H9 (cell line): ENCODE data around the gene PSMD6. TPM values are rescaled to one million over a fixed set of nuclear protein-coding genes. Genes with fewer than 3 reads are reported as not detected.

ENCODE experiments used
- DNase-seq: peaks from one replicate; pipeline ENCODE4 v3.0.0-alpha.2; 2017
- H2AFZ ChIP-seq: one replicate; pipeline ENCODE4 v1.6.1; 2013; ENCODE audit warnings: mild to moderate bottlenecking, low read length, control low read depth, moderate library complexity
- H2AK5ac ChIP-seq: 2 replicates; pipeline ENCODE4 v1.6.1; 2013; ENCODE audit warnings: low read length, control low read depth, mixed read lengths; ENCODE audit not compliant: insufficient read length
- H2BK120ac ChIP-seq: one replicate; pipeline ENCODE4 v1.6.1; 2013; ENCODE audit warnings: low read depth, mild to moderate bottlenecking, low read length, control low read depth, inconsistent platforms; ENCODE audit not compliant: poor library complexity, severe bottlenecking
- H2BK12ac ChIP-seq: 2 replicates; pipeline ENCODE4 v1.6.1; 2013; ENCODE audit warnings: low read length, control low read depth, mixed read lengths, low read depth; ENCODE audit not compliant: insufficient read length
- H2BK15ac ChIP-seq: 2 replicates; pipeline ENCODE4 v1.6.1; 2013; ENCODE audit warnings: low read depth, low read length, control low read depth
- H2BK20ac ChIP-seq: one replicate; pipeline ENCODE4 v1.6.1; 2013; ENCODE audit warnings: low read depth, mild to moderate bottlenecking, low read length, control low read depth, inconsistent platforms; ENCODE audit not compliant: poor library complexity, severe bottlenecking
- H2BK5ac ChIP-seq: 2 replicates; pipeline ENCODE4 v1.6.1; 2013; ENCODE audit warnings: low read length, control low read depth, mixed read lengths; ENCODE audit not compliant: insufficient read length
- H3K14ac ChIP-seq: 2 replicates; pipeline ENCODE4 v1.6.1; 2013; ENCODE audit warnings: low read length, control low read depth; ENCODE audit not compliant: insufficient read depth
- H3K18ac ChIP-seq: 2 replicates; pipeline ENCODE4 v1.6.1; 2013; ENCODE audit warnings: low read depth, mild to moderate bottlenecking, mixed read lengths, low read length, control low read depth; ENCODE audit not compliant: insufficient read length
- H3K23ac ChIP-seq: 2 replicates; pipeline ENCODE4 v1.6.1; 2013; ENCODE audit warnings: low read length, control low read depth, mixed read lengths, low read depth; ENCODE audit not compliant: insufficient read length
- H3K23me2 ChIP-seq: 2 replicates; pipeline ENCODE4 v1.6.1; 2013; ENCODE audit warnings: low read depth, mild to moderate bottlenecking, mixed read lengths, low read length, control low read depth; ENCODE audit not compliant: insufficient read length, poor library complexity, severe bottlenecking
- H3K27ac ChIP-seq: 2 replicates; pipeline ENCODE4 v1.5.1; 2013; ENCODE audit warnings: low read length, control low read depth, mixed read lengths, low read depth; ENCODE audit not compliant: insufficient read length
- H3K27me3 ChIP-seq: 2 replicates; pipeline ENCODE4 v1.6.1; 2013; ENCODE audit warnings: low read length, control low read depth, inconsistent platforms; ENCODE audit not compliant: insufficient read depth
- H3K4ac ChIP-seq: 2 replicates; pipeline ENCODE4 v1.6.1; 2013; ENCODE audit warnings: low read depth, mild to moderate bottlenecking, control low read depth, inconsistent platforms, low read length, moderate library complexity
- H3K4me1 ChIP-seq: 2 replicates; pipeline ENCODE4 v1.6.1; 2013; ENCODE audit warnings: low read length, control low read depth, inconsistent platforms; ENCODE audit not compliant: insufficient read depth
- H3K4me2 ChIP-seq: 2 replicates; pipeline ENCODE4 v1.6.1; 2013; ENCODE audit warnings: low read length, control low read depth, mixed read lengths; ENCODE audit not compliant: insufficient read length, insufficient read depth
- H3K56ac ChIP-seq: 2 replicates; pipeline ENCODE4 v1.6.1; 2013; ENCODE audit warnings: low read depth, mild to moderate bottlenecking, mixed read lengths, low read length, control low read depth; ENCODE audit not compliant: insufficient read length
- H3K79me1 ChIP-seq: 2 replicates; pipeline ENCODE4 v1.6.1; 2013; ENCODE audit warnings: low read depth, mild to moderate bottlenecking, moderate library complexity, low read length, control low read depth, inconsistent platforms; ENCODE audit not compliant: insufficient read depth, poor library complexity, severe bottlenecking
- H3K79me2 ChIP-seq: 2 replicates; pipeline ENCODE4 v1.6.1; 2013; ENCODE audit warnings: low read length, control low read depth, inconsistent platforms; ENCODE audit not compliant: insufficient read depth
- H3K9ac ChIP-seq: 2 replicates; pipeline ENCODE4 v1.6.1; 2013; ENCODE audit warnings: low read length, control low read depth, mixed read lengths; ENCODE audit not compliant: insufficient read length; ENCODE audit errors: extremely low read depth
- H3K9me3 ChIP-seq: one replicate; pipeline ENCODE4 v1.6.1; 2013; ENCODE audit warnings: low read depth, low read length, inconsistent platforms; ENCODE audit not compliant: control insufficient read depth
- H3T11ph ChIP-seq: one replicate; pipeline ENCODE4 v1.6.1; 2013; ENCODE audit warnings: mild to moderate bottlenecking, low read length, control low read depth, inconsistent platforms
- H4K20me1 ChIP-seq: one replicate; pipeline ENCODE4 v1.6.1; 2013; ENCODE audit not compliant: control insufficient read depth, insufficient read length, insufficient read depth
- H4K5ac ChIP-seq: 2 replicates; pipeline ENCODE4 v1.6.1; 2013; ENCODE audit warnings: low read depth, mild to moderate bottlenecking, mixed read lengths, low read length, control low read depth; ENCODE audit not compliant: insufficient read length
- H4K8ac ChIP-seq: replicated peaks from 2 replicates; pipeline ENCODE4 v1.6.1; 2013; ENCODE audit warnings: low read length, control low read depth, mixed read lengths, low read depth; ENCODE audit not compliant: insufficient read length
- H4K91ac ChIP-seq: 2 replicates; pipeline ENCODE4 v1.6.1; 2013; ENCODE audit warnings: low read depth, mild to moderate bottlenecking, moderate library complexity, mixed read lengths, low read length, control low read depth; ENCODE audit not compliant: insufficient read length
- H3K27ac Mint-ChIP-seq, 3 experiments: 2 replicates in 2 of 3; 3 replicates in 1 of 3; pipeline ENCODE4 v1.8.0; 2020 to 2021; ENCODE audit warnings: mixed read lengths in 3 of 3, mild to moderate bottlenecking in 1 of 3, moderate library complexity in 1 of 3
- H3K27me3 Mint-ChIP-seq: 2 replicates; pipeline ENCODE4 v1.8.0; 2021; ENCODE audit warnings: low read depth, mild to moderate bottlenecking, moderate library complexity, mixed read lengths
- H3K36me3 Mint-ChIP-seq, 3 experiments: 2 replicates in 2 of 3; 3 replicates in 1 of 3; pipeline ENCODE4 v1.8.0; 2020 to 2021; ENCODE audit warnings: low read depth in 3 of 3, mixed read lengths in 3 of 3; ENCODE audit not compliant: insufficient read depth in 1 of 3
- H3K4me1 Mint-ChIP-seq, 2 experiments: 2 replicates each; pipeline ENCODE4 v1.8.0; 2020; ENCODE audit warnings: mixed read lengths in 2 of 2
- H3K4me3 Mint-ChIP-seq, 2 experiments: 2 replicates in 1 of 2; 3 replicates in 1 of 2; pipeline ENCODE4 v1.8.0; 2020 to 2021; ENCODE audit warnings: mild to moderate bottlenecking in 2 of 2, mixed read lengths in 2 of 2, moderate library complexity in 1 of 2
- H3K9me3 Mint-ChIP-seq, 2 experiments: 2 replicates in 1 of 2; 3 replicates in 1 of 2; pipeline ENCODE4 v1.8.0; 2020; ENCODE audit warnings: mild to moderate bottlenecking in 2 of 2, mixed read lengths in 2 of 2, moderate library complexity in 1 of 2
- CTCF ChIP-seq: fragments of 200-600 bp; sonication (generic); conservative IDR thresholded peaks from 3 replicates; pipeline ENCODE4 v1.8.0; 2021; ENCODE audit warnings: antibody characterized with exemption, mild to moderate bottlenecking
- WGBS: extraction: QIAGEN DNeasy Blood & Tissue Kit; methylation state at CpG from one replicate; pipeline ENCODE4 v1.1.7; 2013; ENCODE audit warnings: missing lambda C conversion rate, low lambda C conversion rate, mixed read lengths; ENCODE audit not compliant: insufficient read length; ENCODE audit errors: extremely low coverage; 5-methylcytosine and 5-hydroxymethylcytosine counted together
- total RNA-seq: library from RNA; stranded (reverse); gene quantifications from 2 replicates; pipeline ENCODE4 v1.2.1, GENCODE V29; 2021

Gene PSMD6
- total RNA-seq, 1 experiment from 2014 or later, result 112 TPM

GRCh38 chr3:64039981-64040733 lies 16.9 kb upstream of the PSMD6 start:
- H3K9ac ChIP-seq, result no peak overlapping the region
- no peaks in the 10 kb centered on the region for H3K9me3 Mint-ChIP-seq

More at GRCh38 chr3:64039981-64040733, 16.9 kb upstream of the PSMD6 start:
- H3K4me1 ChIP-seq, result no peaks in the 10 kb centered on the region
- no peak overlapping the region for H3K4me3 Mint-ChIP-seq
- H3K18ac ChIP-seq, result no peak overlapping the region
- H3K27me3 ChIP-seq, result no peaks in the 10 kb centered on the region
- H2AK5ac ChIP-seq, result no peak overlapping the region
- H3K23ac ChIP-seq, result no peak overlapping the region
- no peak overlapping the region for H3K27ac Mint-ChIP-seq
- no CpG with 5 or more reads among the region's 5 CpGs for whole genome bisulfite sequencing
- peaks cover 6 to 7% of the 10 kb centered on the region in 2 experiments; a peak in 3 of 4 replicates for H3K4me1 Mint-ChIP-seq
- H2BK20ac ChIP-seq, result no peak overlapping the region
- H3T11ph ChIP-seq, result no peak overlapping the region
- H4K8ac ChIP-seq, result no peak overlapping the region
- H3K56ac ChIP-seq, result no peak overlapping the region
- H3K27me3 Mint-ChIP-seq, result peaks cover 4% of the 10 kb centered on the region
- no peaks in the 10 kb centered on the region for H4K20me1 ChIP-seq
- H2BK120ac ChIP-seq, result no peak overlapping the region
- H2BK12ac ChIP-seq, result no peak overlapping the region
- H3K4me2 ChIP-seq, result no peak overlapping the region
- H3K9me3 ChIP-seq, result no peaks in the 10 kb centered on the region
- no peaks in the 10 kb centered on the region for H3K79me2 ChIP-seq
- H2AFZ ChIP-seq, result no peak overlapping the region
- H2BK5ac ChIP-seq, result no peak overlapping the region
- H4K5ac ChIP-seq, result no peak overlapping the region
- no peak overlapping the region; the same call in 1 of the 2 replicates for H3K14ac ChIP-seq
- no peak for DNase-seq
- H3K27ac ChIP-seq, result no peak overlapping the region
- H3K23me2 ChIP-seq, result no peaks in the 10 kb centered on the region
- no peak for TF ChIP-seq CTCF
- no peak overlapping the region for H4K91ac ChIP-seq
- no peak overlapping the region for H2BK15ac ChIP-seq
- H3K36me3 Mint-ChIP-seq, result no peaks in the 10 kb centered on the region
- H3K79me1 ChIP-seq, result no peaks in the 10 kb centered on the region
- H3K4ac ChIP-seq, result no peak overlapping the region
